ENCODE results near the gene MOV10. TPM values are rescaled to one million over a fixed set of nuclear protein-coding genes. Genes with fewer than 3 reads are reported as not detected.

The MOV10 gene
- total RNA-seq, 2 experiments from 2014 or later: 80.6 to 89.3 TPM

DNA sequence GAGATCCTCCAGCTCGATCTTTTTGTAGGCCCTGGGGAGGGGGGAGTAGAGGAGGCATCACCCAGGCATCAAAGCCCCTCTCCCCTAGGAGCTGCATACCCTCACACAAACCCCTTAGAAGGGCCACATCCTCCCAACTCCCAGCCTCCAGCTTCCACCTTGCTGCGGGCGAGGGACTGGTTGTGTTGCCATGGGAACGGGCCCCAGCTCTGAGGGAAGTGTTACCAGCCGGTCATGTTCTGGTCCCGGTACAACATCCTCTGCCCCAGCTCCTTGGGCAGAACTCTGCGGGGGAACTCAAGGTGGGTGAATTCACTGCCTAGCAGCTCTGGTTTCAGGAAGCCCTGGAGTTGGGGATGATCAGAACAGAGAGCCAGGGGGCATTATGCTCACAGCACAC lies 36.6 kb downstream of the MOV10 start:
- Mint-ChIP-seq H3K9me3 (no peaks in the 10 kb centered on the region), H3K27me3 (peaks cover 17% of the 10 kb centered on the region), H3K36me3 (ENCODE audit: low read depth) (no peaks in the 10 kb centered on the region), H3K27ac (no peak overlapping the region), H3K4me3 (no peak overlapping the region), H3K4me1 (ENCODE audit: low read depth) (peaks cover 29% of the 10 kb centered on the region)
- no peaks in the 10 kb centered on the region for H3K36me3 ChIP-seq (ENCODE audit: insufficient read depth, low read length)
- no peak overlapping the region for H3K27ac ChIP-seq (ENCODE audit: low read depth in 1 of 2, low read length in 2 of 2)
- H3K9me3 ChIP-seq (ENCODE audit: control insufficient read depth in 1 of 2, insufficient read depth in 1 of 2, low read length in 2 of 2): peaks cover 0 to 5% of the 10 kb centered on the region in 2 experiments
- intact Hi-C loops (cut with DNase I, micrococcal nuclease): loop anchor here in 1 of 2 experiments (10.0 kb wide), 1 partner anchor 1104 kb away; the partner anchor contains the start of gene RSBN1
- peak in 1 of 14 experiments; percentile 23 for DNase-seq
- TF ChIP-seq, protein P1, sequence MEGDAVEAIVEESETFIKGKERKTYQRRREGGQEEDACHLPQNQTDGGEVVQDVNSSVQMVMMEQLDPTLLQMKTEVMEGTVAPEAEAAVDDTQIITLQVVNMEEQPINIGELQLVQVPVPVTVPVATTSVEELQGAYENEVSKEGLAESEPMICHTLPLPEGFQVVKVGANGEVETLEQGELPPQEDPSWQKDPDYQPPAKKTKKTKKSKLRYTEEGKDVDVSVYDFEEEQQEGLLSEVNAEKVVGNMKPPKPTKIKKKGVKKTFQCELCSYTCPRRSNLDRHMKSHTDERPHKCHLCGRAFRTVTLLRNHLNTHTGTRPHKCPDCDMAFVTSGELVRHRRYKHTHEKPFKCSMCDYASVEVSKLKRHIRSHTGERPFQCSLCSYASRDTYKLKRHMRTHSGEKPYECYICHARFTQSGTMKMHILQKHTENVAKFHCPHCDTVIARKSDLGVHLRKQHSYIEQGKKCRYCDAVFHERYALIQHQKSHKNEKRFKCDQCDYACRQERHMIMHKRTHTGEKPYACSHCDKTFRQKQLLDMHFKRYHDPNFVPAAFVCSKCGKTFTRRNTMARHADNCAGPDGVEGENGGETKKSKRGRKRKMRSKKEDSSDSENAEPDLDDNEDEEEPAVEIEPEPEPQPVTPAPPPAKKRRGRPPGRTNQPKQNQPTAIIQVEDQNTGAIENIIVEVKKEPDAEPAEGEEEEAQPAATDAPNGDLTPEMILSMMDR (IDR thresholded peaks at IDR 0.05): no peak
- peaks cover 8 to 10% of the 10 kb centered on the region in 2 experiments for H3K27me3 ChIP-seq (ENCODE audit: control insufficient read depth in 1 of 2, insufficient read depth in 2 of 2, low read length in 2 of 2)
- peaks cover 36% of the 10 kb centered on the region for H3K4me1 ChIP-seq (ENCODE audit: insufficient read depth, low read length)
- ChIA-PET CTCF (no interaction called here), POLR2A (interaction anchor here (0.9 to 1.2 kb wide), 3 partner anchors 9 to 361 kb away, joined by 3 to 4 read pairs (median 3); partner anchors contain the start of gene MOV10)
- no peak for ATAC-seq (ENCODE audit: poor library complexity)
- no peak overlapping the region for H3K4me3 ChIP-seq (ENCODE audit: low read length)

- H3K27me3 Mint-ChIP-seq: peaks cover 17% of the 10 kb centered on the region
- POLR2A ChIA-PET: interaction anchor here (0.9 to 1.6 kb wide), 4 partner anchors 8 to 361 kb away, joined by 3 to 4 read pairs (median 3); partner anchors contain the start of gene MOV10
Measured at GRCh38 chr1:112711670-112712069, 37.2 kb downstream of the MOV10 start.

GRCh38 chr1:112712191-112712590 lies 37.7 kb downstream of the MOV10 start:
- intact Hi-C loops (cut with DNase I, micrococcal nuclease): loop anchor here in 1 of 2 experiments (10.0 kb wide), 1 partner anchor 1103 kb away; the partner anchor contains the start of gene RSBN1
- no peak overlapping the region for H3K27ac Mint-ChIP-seq
- H3K9me3 ChIP-seq (ENCODE audit: control insufficient read depth in 1 of 2, insufficient read depth in 1 of 2, low read length in 2 of 2): peaks cover 0 to 5% of the 10 kb centered on the region in 2 experiments
- H3K4me1 ChIP-seq (ENCODE audit: insufficient read depth, low read length): peaks cover 32% of the 10 kb centered on the region
- TF ChIP-seq, protein P1 (IDR thresholded peaks at IDR 0.05): no peak
- peaks cover 17% of the 10 kb centered on the region for H3K27me3 Mint-ChIP-seq
- no peak overlapping the region for H3K4me3 Mint-ChIP-seq
- ChIA-PET CTCF (no interaction called here), POLR2A (interaction anchor here (1.6 kb wide), 1 partner anchor 8 kb away, joined by 3 read pairs; no protein-coding TSS in a partner anchor)
- no peak for ATAC-seq (ENCODE audit: poor library complexity)
- no peaks in the 10 kb centered on the region for H3K36me3 Mint-ChIP-seq (ENCODE audit: low read depth)
- peaks cover 30% of the 10 kb centered on the region for H3K4me1 Mint-ChIP-seq (ENCODE audit: low read depth)
- H3K36me3 ChIP-seq (ENCODE audit: insufficient read depth, low read length): no peaks in the 10 kb centered on the region
- H3K4me3 ChIP-seq (ENCODE audit: low read length): no peak overlapping the region
- H3K27ac ChIP-seq (ENCODE audit: low read depth in 1 of 2, low read length in 2 of 2): no peak overlapping the region
- peak in 1 of 14 experiments; percentile 18 for DNase-seq
- no peaks in the 10 kb centered on the region for H3K9me3 Mint-ChIP-seq
- H3K27me3 ChIP-seq (ENCODE audit: control insufficient read depth in 1 of 2, insufficient read depth in 2 of 2, low read length in 2 of 2): peaks cover 8 to 10% of the 10 kb centered on the region in 2 experiments

More at GRCh38 chr1:112711670-112712069, 37.2 kb downstream of the MOV10 start:
- Mint-ChIP-seq H3K4me3 (no peak overlapping the region), H3K4me1 (ENCODE audit: low read depth) (peaks cover 30% of the 10 kb centered on the region), H3K36me3 (ENCODE audit: low read depth) (no peaks in the 10 kb centered on the region), H3K9me3 (no peaks in the 10 kb centered on the region), H3K27ac (no peak overlapping the region)
- TF ChIP-seq, protein P1 (IDR thresholded peaks at IDR 0.05): no peak
- peak in 1 of 14 experiments; percentile 9 for DNase-seq
- Histone ChIP-seq H3K27ac (ENCODE audit: low read depth in 1 of 2, low read length in 2 of 2) (no peak overlapping the region), H3K36me3 (ENCODE audit: insufficient read depth, low read length) (no peaks in the 10 kb centered on the region), H3K4me1 (ENCODE audit: insufficient read depth, low read length) (peaks cover 36% of the 10 kb centered on the region), H3K27me3 (ENCODE audit: control insufficient read depth in 1 of 2, insufficient read depth in 2 of 2, low read length in 2 of 2) (peaks cover 8 to 10% of the 10 kb centered on the region in 2 experiments), H3K9me3 (ENCODE audit: control insufficient read depth in 1 of 2, insufficient read depth in 1 of 2, low read length in 2 of 2) (peaks cover 0 to 5% of the 10 kb centered on the region in 2 experiments), H3K4me3 (ENCODE audit: low read length) (no peak overlapping the region)
- no peak for ATAC-seq (ENCODE audit: poor library complexity)
- CTCF ChIA-PET: no interaction called here
- intact Hi-C loops (cut with DNase I, micrococcal nuclease): loop anchor here in 1 of 2 experiments (10.0 kb wide), 1 partner anchor 1103 kb away; the partner anchor contains the start of gene RSBN1
